B cell (primary cell): ENCODE measurements around the gene RIC3. TPM values are rescaled to one million over a fixed set of nuclear protein-coding genes. Genes with fewer than 3 reads are reported as not detected.

Experiments
- ATAC-seq: fragments of 200-7000 bp; cut with Tn5 transposase; one replicate; pipeline ENCODE4 v1.10.0; 2021; ENCODE audit warnings: low read depth, mild to moderate bottlenecking, moderate number of reproducible peaks, moderate library complexity
- CTCF ChIA-PET: fragments of 350-600 bp; sonication (Branson Sonifier 250); formaldehyde crosslinking; loops from one replicate; lab custom pipeline; 2021; ENCODE audit warnings: antibody characterized with exemption, inconsistent platforms; lab: Charles Lee
- POLR2A ChIA-PET: fragments of 350-600 bp; sonication (Branson Sonifier 250); formaldehyde crosslinking; loops from one replicate; lab custom pipeline; 2021; ENCODE audit warnings: antibody characterized with exemption; lab: Charles Lee
- DNase-seq: peaks from one replicate; pipeline ENCODE4 v3.0.0; 2013
- H2AFZ ChIP-seq: 2 replicates; pipeline ENCODE4 v1.6.1; 2012; ENCODE audit warnings: mild to moderate bottlenecking, low read depth, low read length; ENCODE audit not compliant: insufficient read depth, poor library complexity, severe bottlenecking
- H3K27ac ChIP-seq, 2 donors: 1 replicate in 1 of 2; 2 replicates in 1 of 2; pipeline ENCODE4 v1.5.1; 2012 to 2013; ENCODE audit warnings: low read length in 2 of 2, mild to moderate bottlenecking in 2 of 2, moderate library complexity in 1 of 2
- H3K27me3 ChIP-seq, 4 experiments: fragments of 200-600 bp in 1 of 4; sonication (generic) in 1 of 4; replicated peaks in 1 of 4; 1 replicate in 2 of 4; 2 replicates in 2 of 4; pipeline versions ENCODE4 v1.6.1 to v1.7.0; 2013 to 2016; ENCODE audit warnings: low read length in 3 of 4, mild to moderate bottlenecking in 2 of 4, mixed read lengths in 1 of 4, moderate library complexity in 1 of 4; ENCODE audit not compliant: insufficient read depth in 4 of 4, control insufficient read depth in 3 of 4; ENCODE audit errors: control extremely low read depth in 1 of 4
- H3K36me3 ChIP-seq, 2 experiments: replicated peaks in 1 of 2; 1 replicate in 1 of 2; 2 replicates in 1 of 2; pipeline versions ENCODE4 v1.6.1 to v1.7.1; 2013; ENCODE audit warnings: low read length in 1 of 2; ENCODE audit not compliant: insufficient read depth in 2 of 2, control insufficient read depth in 1 of 2; ENCODE audit errors: control extremely low read depth in 1 of 2, extremely low read depth in 1 of 2
- H3K4me1 ChIP-seq, 2 donors: fragments of 200-600 bp in 1 of 2; sonication (generic) in 1 of 2; 1 replicate in 1 of 2; 2 replicates in 1 of 2; pipeline versions ENCODE4 v1.5.1 to v1.6.1; 2013 to 2017; ENCODE audit warnings: low read length in 2 of 2; ENCODE audit not compliant: control insufficient read depth in 2 of 2, insufficient read depth in 2 of 2
- H3K4me2 ChIP-seq: replicated peaks from 2 replicates; pipeline ENCODE3; 2012; ENCODE audit warnings: mild to moderate bottlenecking, low read depth, low read length; ENCODE audit not compliant: poor library complexity, severe bottlenecking
- H3K4me3 ChIP-seq, 5 experiments: fragments of 200-600 bp in 1 of 5; sonication (generic) in 1 of 5; 1 replicate in 3 of 5; 2 replicates in 2 of 5; pipeline versions ENCODE4 v1.5.1 to v1.7.0; 2011 to 2016; ENCODE audit warnings: low read length in 4 of 5, mild to moderate bottlenecking in 4 of 5, low read depth in 2 of 5, control low read depth in 1 of 5, moderate library complexity in 1 of 5; ENCODE audit not compliant: insufficient read depth in 1 of 5; ENCODE audit errors: control extremely low read depth in 1 of 5, extremely low read depth in 1 of 5
- H3K79me2 ChIP-seq: fragments of 200-600 bp; sonication (generic); one replicate; pipeline ENCODE4 v1.6.0; 2016; ENCODE audit warnings: low read length; ENCODE audit not compliant: control insufficient read depth, insufficient read depth
- H3K9ac ChIP-seq: fragments of 200-600 bp; sonication (generic); 2 replicates; pipeline ENCODE4 v1.6.1; 2017; ENCODE audit warnings: mild to moderate bottlenecking, low read length, moderate library complexity
- H3K9me3 ChIP-seq, 3 donors: one replicate each; pipeline versions ENCODE4 v1.6.1 to v1.7.1; 2013; ENCODE audit warnings: low read length in 2 of 3; ENCODE audit not compliant: control insufficient read depth in 2 of 3, insufficient read depth in 1 of 3; ENCODE audit errors: control extremely low read depth in 1 of 3
- H4K20me1 ChIP-seq: 2 replicates; pipeline ENCODE4 v1.6.0; 2012; ENCODE audit warnings: mild to moderate bottlenecking, low read length; ENCODE audit not compliant: insufficient read depth, control insufficient read depth, poor library complexity, severe bottlenecking
- H3K27ac Mint-ChIP-seq: one replicate; pipeline ENCODE4 v1.8.0; 2021; ENCODE audit warnings: mixed read lengths
- H3K27me3 Mint-ChIP-seq: one replicate; pipeline ENCODE4 v1.8.0; 2021; ENCODE audit warnings: mixed read lengths
- H3K4me1 Mint-ChIP-seq: one replicate; pipeline ENCODE4 v1.8.0; 2021; ENCODE audit warnings: mixed read lengths
- H3K4me3 Mint-ChIP-seq: one replicate; pipeline ENCODE4 v1.8.0; 2021; ENCODE audit warnings: mixed read lengths
- H3K9me3 Mint-ChIP-seq: one replicate; pipeline ENCODE4 v1.8.0; 2022; ENCODE audit warnings: mixed read lengths; ENCODE audit not compliant: insufficient read depth
- EZH2 ChIP-seq: IDR thresholded peaks from 2 replicates; pipeline ENCODE4 v1.6.1; 2012; ENCODE audit warnings: borderline replicate concordance, low read depth, mild to moderate bottlenecking, moderate library complexity, low read length; ENCODE audit not compliant: insufficient read depth, poor library complexity, severe bottlenecking
- whole genome bisulfite sequencing: methylation state at CpG from one replicate; pipeline ENCODE4 v1.1.5; 2013; ENCODE audit warnings: missing lambda C conversion rate; ENCODE audit not compliant: insufficient coverage; 5-methylcytosine and 5-hydroxymethylcytosine counted together
- intact Hi-C: fragments of 100-400 bp; cut with micrococcal nuclease; formaldehyde crosslinking; loops from one replicate; pipeline ENCODE4 v1.10.0; 2022
- polyA plus RNA-seq: library from polyadenylated mRNA; depleted of rRNA; stranded (reverse); fragments of >200 nt; gene quantifications from 2 replicates; pipeline ENCODE4 v1.2.3, GENCODE V29; 2012
- total RNA-seq, 2 donors: library from RNA; stranded (reverse); fragments of 120-200 nt in 1 of 2; gene quantifications; 1 replicate in 1 of 2; 2 replicates in 1 of 2; pipeline versions ENCODE4 v1.2.3 to v1.2.4, GENCODE V29; 2013 to 2022
- TF ChIP-seq, protein P1 (sequence below): fragments of 200-600 bp; IDR thresholded peaks from one replicate; pipeline ENCODE4 v1.8.0; 2022; ENCODE audit warnings: antibody characterized with exemption, mild to moderate bottlenecking

The RIC3 gene
- total and polyA plus RNA-seq, 2 donors (not counting 1 experiment from before 2014, with no cell fraction given) = 62.4 to 74.6 TPM

DNA sequence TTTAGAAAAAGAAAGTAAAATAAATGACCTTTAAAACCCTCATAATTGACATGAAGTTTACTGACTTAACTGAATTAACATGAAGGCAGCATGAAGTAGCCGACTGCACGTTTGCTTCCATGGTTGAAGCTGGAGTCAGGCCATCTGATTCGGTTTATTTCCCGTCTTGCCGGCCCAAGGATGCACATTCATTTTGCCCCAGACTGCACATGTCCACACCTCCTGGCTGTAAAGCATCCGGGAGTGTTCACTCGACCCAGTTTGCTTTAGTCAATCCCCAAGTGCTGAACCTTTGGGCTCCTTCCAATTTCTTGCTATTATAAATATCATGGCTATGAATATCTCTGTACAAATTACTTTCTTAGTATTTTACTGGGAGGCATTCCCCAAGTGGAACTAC lies 105.5 kb downstream of the RIC3 start:
- no peaks in the 10 kb centered on the region for H3K4me1 ChIP-seq
- no peak overlapping the region for H3K27ac ChIP-seq
- no peaks in the 10 kb centered on the region for H3K36me3 ChIP-seq
- no peak overlapping the region for H3K4me3 ChIP-seq
- Mint-ChIP-seq H3K4me3 (no peak overlapping the region), H3K27me3 (peaks cover 23% of the 10 kb centered on the region), H3K4me1 (no peaks in the 10 kb centered on the region), H3K27ac (no peak overlapping the region), H3K9me3 (no peaks in the 10 kb centered on the region)
- H3K4me2 ChIP-seq = no peak overlapping the region
- H3K79me2 ChIP-seq = no peaks in the 10 kb centered on the region
- H3K9me3 ChIP-seq = no peaks in the 10 kb centered on the region
- WGBS = no CpG with 5 or more reads among the region's 7 CpGs
- TF ChIP-seq, protein P1, sequence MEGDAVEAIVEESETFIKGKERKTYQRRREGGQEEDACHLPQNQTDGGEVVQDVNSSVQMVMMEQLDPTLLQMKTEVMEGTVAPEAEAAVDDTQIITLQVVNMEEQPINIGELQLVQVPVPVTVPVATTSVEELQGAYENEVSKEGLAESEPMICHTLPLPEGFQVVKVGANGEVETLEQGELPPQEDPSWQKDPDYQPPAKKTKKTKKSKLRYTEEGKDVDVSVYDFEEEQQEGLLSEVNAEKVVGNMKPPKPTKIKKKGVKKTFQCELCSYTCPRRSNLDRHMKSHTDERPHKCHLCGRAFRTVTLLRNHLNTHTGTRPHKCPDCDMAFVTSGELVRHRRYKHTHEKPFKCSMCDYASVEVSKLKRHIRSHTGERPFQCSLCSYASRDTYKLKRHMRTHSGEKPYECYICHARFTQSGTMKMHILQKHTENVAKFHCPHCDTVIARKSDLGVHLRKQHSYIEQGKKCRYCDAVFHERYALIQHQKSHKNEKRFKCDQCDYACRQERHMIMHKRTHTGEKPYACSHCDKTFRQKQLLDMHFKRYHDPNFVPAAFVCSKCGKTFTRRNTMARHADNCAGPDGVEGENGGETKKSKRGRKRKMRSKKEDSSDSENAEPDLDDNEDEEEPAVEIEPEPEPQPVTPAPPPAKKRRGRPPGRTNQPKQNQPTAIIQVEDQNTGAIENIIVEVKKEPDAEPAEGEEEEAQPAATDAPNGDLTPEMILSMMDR = no peak
- TF ChIP-seq EZH2 = no peak
- no peak overlapping the region for H2AFZ ChIP-seq
- H3K27me3 ChIP-seq = peaks cover 0 to 5% (median 0%) of the 10 kb centered on the region in 4 experiments
- H3K9ac ChIP-seq = no peak overlapping the region
- H4K20me1 ChIP-seq = no peaks in the 10 kb centered on the region
- ChIA-PET POLR2A (no interaction called here), CTCF (interaction anchor here (1.0 to 1.7 kb wide), 2 partner anchors 30 to 36 kb away, joined by 3 to 4 read pairs; no protein-coding TSS in a partner anchor)
- no peak for DNase-seq
- no peak for ATAC-seq
- intact Hi-C loops = no loop called here

DNA sequence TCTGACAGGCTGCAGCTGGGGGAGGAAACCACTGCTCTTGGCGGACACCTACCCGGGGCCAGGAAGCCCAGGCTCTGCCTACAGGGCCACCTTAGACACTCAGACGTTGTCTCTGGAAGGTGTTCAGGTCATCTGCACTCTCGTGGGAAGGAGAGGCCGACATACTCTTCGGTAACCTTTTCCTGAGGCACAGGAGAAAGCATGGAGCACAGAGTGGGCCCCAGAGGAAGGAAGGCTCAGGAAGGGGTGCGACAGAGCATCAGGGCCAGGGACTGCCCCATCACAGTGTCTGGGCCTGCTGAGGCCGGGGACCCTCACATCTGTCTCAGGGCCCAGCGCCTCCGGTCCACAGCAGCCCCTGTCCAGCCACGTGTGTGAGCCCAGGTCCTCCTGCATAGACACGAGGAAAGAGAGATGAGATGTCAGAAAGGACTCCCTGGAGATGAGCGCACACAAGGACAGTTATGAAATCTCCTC lies 106.0 kb downstream of the RIC3 start:
- DNase-seq = no peak
- no peaks in the 10 kb centered on the region for H4K20me1 ChIP-seq
- no peaks in the 10 kb centered on the region for H3K4me1 Mint-ChIP-seq
- H3K4me2 ChIP-seq = no peak overlapping the region
- H2AFZ ChIP-seq = no peak overlapping the region
- no peak overlapping the region for H3K27ac ChIP-seq
- no peaks in the 10 kb centered on the region for H3K9me3 ChIP-seq
- H3K36me3 ChIP-seq = no peaks in the 10 kb centered on the region
- intact Hi-C loops = no loop called here
- peaks cover 20% of the 10 kb centered on the region for H3K27me3 Mint-ChIP-seq
- WGBS = 85% methylated on average over 13 of the region's 13 CpGs
- no peak overlapping the region for H3K9ac ChIP-seq
- H3K4me1 ChIP-seq = no peaks in the 10 kb centered on the region
- H3K27me3 ChIP-seq = peaks cover 0 to 3% (median 0%) of the 10 kb centered on the region in 4 experiments
- no peak overlapping the region for H3K4me3 ChIP-seq
- H3K79me2 ChIP-seq = no peaks in the 10 kb centered on the region
- H3K9me3 Mint-ChIP-seq = no peaks in the 10 kb centered on the region
- POLR2A ChIA-PET = no interaction called here
- no peak overlapping the region for H3K4me3 Mint-ChIP-seq
- H3K27ac Mint-ChIP-seq = no peak overlapping the region
- no peak for TF ChIP-seq EZH2
- TF ChIP-seq, protein P1 = no peak
- CTCF ChIA-PET = interaction anchor here (1.7 kb wide), 1 partner anchor 29 kb away, joined by 4 read pairs; no protein-coding TSS in a partner anchor
- no peak for ATAC-seq
